WTC11 (cell line): ENCODE results near the gene CTIF. TPM values are rescaled to one million over a fixed set of nuclear protein-coding genes. Genes with fewer than 3 reads are reported as not detected.

Experiments
- ATAC-seq: fragments of 200-7000 bp; cut with Tn5 transposase; 2 replicates; pipeline ENCODE4 v1.10.0; 2021; ENCODE audit warnings: mild to moderate bottlenecking, moderate library complexity
- CTCF ChIA-PET: fragments of 300-600 bp; sonication (Branson Sonifier 250); formaldehyde crosslinking; loops from one replicate; lab custom pipeline; 2021; ENCODE audit warnings: antibody characterized with exemption; lab: Charles Lee
- POLR2A ChIA-PET: fragments of 350-600 bp; sonication (Branson Sonifier 250); formaldehyde crosslinking; loops from one replicate; lab custom pipeline; 2021; ENCODE audit warnings: antibody characterized with exemption; lab: Charles Lee
- DNase-seq: peaks from one replicate; pipeline ENCODE4 v3.0.0; 2021; ENCODE audit warnings: low spot score
- H3K27ac Mint-ChIP-seq: 2 replicates; pipeline ENCODE4 v1.8.0; 2021; ENCODE audit warnings: mixed read lengths
- H3K27me3 Mint-ChIP-seq: 2 replicates; pipeline ENCODE4 v1.8.0; 2021; ENCODE audit warnings: low read depth, mild to moderate bottlenecking, moderate library complexity, mixed read lengths
- H3K36me3 Mint-ChIP-seq: 2 replicates; pipeline ENCODE4 v1.8.0; 2021; ENCODE audit warnings: mixed read lengths
- H3K4me1 Mint-ChIP-seq: 2 replicates; pipeline ENCODE4 v1.8.0; 2022; ENCODE audit warnings: mixed read lengths
- H3K4me3 Mint-ChIP-seq: 2 replicates; pipeline ENCODE4 v1.8.0; 2021; ENCODE audit warnings: mild to moderate bottlenecking, moderate library complexity, mixed read lengths
- H3K9me3 Mint-ChIP-seq: 2 replicates; pipeline ENCODE4 v1.8.0; 2021; ENCODE audit warnings: mixed read lengths
- CREM ChIP-seq: sonication (generic); formaldehyde crosslinking; IDR thresholded peaks from 2 replicates; pipeline ENCODE4 v1.8.1; 2022; ENCODE audit warnings: mild to moderate bottlenecking, missing genetic modification reagents, moderate library complexity
- EMX1 ChIP-seq: fragments of 250-450 bp; sonication (Bioruptor Pico); IDR thresholded peaks from 2 replicates; pipeline ENCODE4 v1.8.0; 2021; ENCODE audit warnings: mild to moderate bottlenecking
- ETV6 ChIP-seq: sonication (generic); formaldehyde crosslinking; IDR thresholded peaks from 2 replicates; pipeline ENCODE4 v1.8.1; 2022; ENCODE audit warnings: mild to moderate bottlenecking, missing genetic modification reagents
- GABPB1 ChIP-seq: sonication (generic); formaldehyde crosslinking; IDR thresholded peaks from 2 replicates; pipeline ENCODE4 v1.8.1; 2023; ENCODE audit warnings: mild to moderate bottlenecking, missing genetic modification reagents
- GRHL2 ChIP-seq: fragments of 250-450 bp; sonication (Bioruptor Pico); IDR thresholded peaks from 2 replicates; pipeline ENCODE4 v1.8.0; 2022; ENCODE audit warnings: mild to moderate bottlenecking, moderate library complexity; ENCODE audit not compliant: insufficient replicate concordance, severe bottlenecking
- NFYB ChIP-seq: sonication (generic); formaldehyde crosslinking; conservative IDR thresholded peaks from 2 replicates; pipeline ENCODE4 v1.8.0; 2022; ENCODE audit warnings: low read depth, missing genetic modification reagents
- NR1H2 ChIP-seq: sonication (generic); formaldehyde crosslinking; IDR thresholded peaks from 2 replicates; pipeline ENCODE4 v1.9.0; 2021; ENCODE audit warnings: mild to moderate bottlenecking, moderate library complexity, missing genetic modification reagents
- PRRX2 ChIP-seq: fragments of 250-450 bp; sonication (Bioruptor Pico); IDR thresholded peaks from 2 replicates; pipeline ENCODE4 v1.8.0; 2021; ENCODE audit warnings: mild to moderate bottlenecking
- ZNF138 ChIP-seq: sonication (generic); formaldehyde crosslinking; conservative IDR thresholded peaks from 2 replicates; pipeline ENCODE4 v1.8.1; 2022; ENCODE audit warnings: mild to moderate bottlenecking, moderate library complexity, missing genetic modification reagents
- ZNF671 ChIP-seq: fragments of 250-450 bp; sonication (Bioruptor Pico); IDR thresholded peaks from 2 replicates; pipeline ENCODE4 v1.8.0; 2021; ENCODE audit warnings: mild to moderate bottlenecking
- total RNA-seq: library from RNA; stranded (reverse); gene quantifications from 3 replicates; pipeline ENCODE4 v1.2.3, GENCODE V29; 2021
- TF ChIP-seq, protein P1 (sequence below): sonication (generic); formaldehyde crosslinking; IDR thresholded peaks from 2 replicates; pipeline ENCODE4 v1.8.1; 2022; ENCODE audit warnings: low read depth, mild to moderate bottlenecking, moderate library complexity, missing genetic modification reagents, borderline replicate concordance
- TF ChIP-seq, protein P2 (sequence below): sonication (generic); formaldehyde crosslinking; conservative IDR thresholded peaks from 2 replicates; pipeline ENCODE4 v1.8.1; 2023; ENCODE audit warnings: mild to moderate bottlenecking, low read depth, missing genetic modification reagents, moderate library complexity
- TF ChIP-seq, protein P3 (sequence below): sonication (generic); formaldehyde crosslinking; IDR thresholded peaks from 2 replicates; pipeline ENCODE4 v1.8.0; 2022; ENCODE audit warnings: mild to moderate bottlenecking, missing genetic modification reagents
- TF ChIP-seq, protein P4 (sequence below): sonication (generic); formaldehyde crosslinking; IDR thresholded peaks from 2 replicates; pipeline ENCODE4 v1.8.0; 2022; ENCODE audit warnings: mild to moderate bottlenecking, missing genetic modification reagents
- TF ChIP-seq, protein P5 (sequence below): sonication (generic); formaldehyde crosslinking; IDR thresholded peaks from 2 replicates; pipeline ENCODE4 v1.8.1; 2022; ENCODE audit warnings: mild to moderate bottlenecking, missing genetic modification reagents, moderate library complexity, borderline replicate concordance

CTIF gene
- total RNA-seq, 1 experiment from 2014 or later: 28.5 TPM

DNA sequence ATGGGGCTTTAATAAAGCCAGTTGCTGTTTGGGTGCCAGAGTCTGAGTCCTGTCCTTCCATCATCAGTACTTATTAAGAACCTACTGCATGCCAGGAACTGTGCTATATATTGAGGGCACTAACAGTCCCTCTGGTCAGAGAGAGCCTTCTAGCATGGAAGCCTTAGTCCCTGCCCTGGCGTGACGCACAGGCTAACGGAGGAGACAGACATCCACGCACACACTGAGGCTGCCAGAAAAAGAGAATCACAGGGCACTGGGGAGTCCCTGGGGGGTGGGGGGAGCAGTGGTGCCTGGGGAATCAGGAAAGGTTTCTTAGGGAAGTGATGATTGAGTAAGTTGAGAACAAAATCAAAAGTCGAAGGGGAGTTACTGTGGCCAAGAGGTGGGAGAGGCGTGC lies 31.5 kb downstream of the CTIF start (continued):
- TF ChIP-seq GRHL2: no peak
- TF ChIP-seq, protein P1, sequence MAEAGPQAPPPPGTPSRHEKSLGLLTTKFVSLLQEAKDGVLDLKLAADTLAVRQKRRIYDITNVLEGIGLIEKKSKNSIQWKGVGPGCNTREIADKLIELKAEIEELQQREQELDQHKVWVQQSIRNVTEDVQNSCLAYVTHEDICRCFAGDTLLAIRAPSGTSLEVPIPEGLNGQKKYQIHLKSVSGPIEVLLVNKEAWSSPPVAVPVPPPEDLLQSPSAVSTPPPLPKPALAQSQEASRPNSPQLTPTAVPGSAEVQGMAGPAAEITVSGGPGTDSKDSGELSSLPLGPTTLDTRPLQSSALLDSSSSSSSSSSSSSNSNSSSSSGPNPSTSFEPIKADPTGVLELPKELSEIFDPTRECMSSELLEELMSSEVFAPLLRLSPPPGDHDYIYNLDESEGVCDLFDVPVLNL (CRISPR knock-in tag): no peak
- no peak for TF ChIP-seq ETV6 (CRISPR knock-in tag)
- TF ChIP-seq NR1H2 (CRISPR knock-in tag): no peak

DNA sequence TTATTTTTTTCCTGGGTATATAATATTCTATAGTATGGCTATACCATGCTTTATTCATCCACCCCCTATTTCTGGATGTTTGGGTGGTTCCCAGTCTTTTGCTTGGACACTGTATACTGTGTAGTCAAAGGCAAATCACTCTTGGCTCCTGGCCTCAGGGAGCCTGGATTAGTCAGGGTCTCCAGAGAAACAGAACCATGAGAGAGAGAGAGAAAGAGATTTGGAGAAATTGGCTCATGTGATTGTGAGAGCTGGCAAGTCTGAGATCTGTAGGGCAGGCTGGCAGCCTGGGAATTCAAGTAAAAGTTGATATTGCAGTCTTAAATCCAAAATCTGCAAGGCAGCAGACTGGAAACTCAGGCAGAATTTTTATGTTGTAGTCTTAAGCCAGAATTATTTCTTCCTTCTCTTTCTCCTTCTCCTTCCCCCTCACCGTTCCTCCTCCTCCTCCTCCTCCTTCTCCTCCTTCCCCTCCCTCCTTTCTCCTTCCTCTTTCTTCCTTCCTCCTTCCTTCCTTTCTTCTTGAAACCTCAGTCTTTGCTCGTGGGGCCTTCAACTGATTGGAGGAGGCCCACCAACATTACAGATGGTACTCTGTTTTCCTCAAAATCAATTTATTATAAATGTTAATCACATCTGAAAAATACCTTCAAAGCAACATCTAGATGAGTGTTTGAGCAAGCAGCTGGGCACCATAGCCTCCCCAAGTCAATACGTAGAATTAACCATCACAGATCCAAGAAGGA lies 33.0 kb downstream of the CTIF start:
- TF ChIP-seq ZNF138: no peak
- TF ChIP-seq, protein P2, sequence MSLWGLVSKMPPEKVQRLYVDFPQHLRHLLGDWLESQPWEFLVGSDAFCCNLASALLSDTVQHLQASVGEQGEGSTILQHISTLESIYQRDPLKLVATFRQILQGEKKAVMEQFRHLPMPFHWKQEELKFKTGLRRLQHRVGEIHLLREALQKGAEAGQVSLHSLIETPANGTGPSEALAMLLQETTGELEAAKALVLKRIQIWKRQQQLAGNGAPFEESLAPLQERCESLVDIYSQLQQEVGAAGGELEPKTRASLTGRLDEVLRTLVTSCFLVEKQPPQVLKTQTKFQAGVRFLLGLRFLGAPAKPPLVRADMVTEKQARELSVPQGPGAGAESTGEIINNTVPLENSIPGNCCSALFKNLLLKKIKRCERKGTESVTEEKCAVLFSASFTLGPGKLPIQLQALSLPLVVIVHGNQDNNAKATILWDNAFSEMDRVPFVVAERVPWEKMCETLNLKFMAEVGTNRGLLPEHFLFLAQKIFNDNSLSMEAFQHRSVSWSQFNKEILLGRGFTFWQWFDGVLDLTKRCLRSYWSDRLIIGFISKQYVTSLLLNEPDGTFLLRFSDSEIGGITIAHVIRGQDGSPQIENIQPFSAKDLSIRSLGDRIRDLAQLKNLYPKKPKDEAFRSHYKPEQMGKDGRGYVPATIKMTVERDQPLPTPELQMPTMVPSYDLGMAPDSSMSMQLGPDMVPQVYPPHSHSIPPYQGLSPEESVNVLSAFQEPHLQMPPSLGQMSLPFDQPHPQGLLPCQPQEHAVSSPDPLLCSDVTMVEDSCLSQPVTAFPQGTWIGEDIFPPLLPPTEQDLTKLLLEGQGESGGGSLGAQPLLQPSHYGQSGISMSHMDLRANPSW: no peak
- TF ChIP-seq NFYB (CRISPR knock-in tag): no peak
- TF ChIP-seq ZNF671 (CRISPR knock-in tag): no peak
- Mint-ChIP-seq H3K9me3 (peaks cover 18% of the 10 kb centered on the region), H3K27me3 (no peaks in the 10 kb centered on the region; the same call in 1 of the 2 replicates), H3K36me3 (peaks cover 14% of the 10 kb centered on the region), H3K27ac (no peak overlapping the region), H3K4me3 (no peak overlapping the region), H3K4me1 (peaks cover 29% of the 10 kb centered on the region)
- CTCF ChIA-PET: interaction anchor here (1.8 to 2.9 kb wide), 2 partner anchors 34 to 78 kb away, joined by 5 to 10 read pairs; no protein-coding TSS in a partner anchor
- ATAC-seq: no peak
- POLR2A ChIA-PET: no interaction called here
- no peak for DNase-seq

DNA sequence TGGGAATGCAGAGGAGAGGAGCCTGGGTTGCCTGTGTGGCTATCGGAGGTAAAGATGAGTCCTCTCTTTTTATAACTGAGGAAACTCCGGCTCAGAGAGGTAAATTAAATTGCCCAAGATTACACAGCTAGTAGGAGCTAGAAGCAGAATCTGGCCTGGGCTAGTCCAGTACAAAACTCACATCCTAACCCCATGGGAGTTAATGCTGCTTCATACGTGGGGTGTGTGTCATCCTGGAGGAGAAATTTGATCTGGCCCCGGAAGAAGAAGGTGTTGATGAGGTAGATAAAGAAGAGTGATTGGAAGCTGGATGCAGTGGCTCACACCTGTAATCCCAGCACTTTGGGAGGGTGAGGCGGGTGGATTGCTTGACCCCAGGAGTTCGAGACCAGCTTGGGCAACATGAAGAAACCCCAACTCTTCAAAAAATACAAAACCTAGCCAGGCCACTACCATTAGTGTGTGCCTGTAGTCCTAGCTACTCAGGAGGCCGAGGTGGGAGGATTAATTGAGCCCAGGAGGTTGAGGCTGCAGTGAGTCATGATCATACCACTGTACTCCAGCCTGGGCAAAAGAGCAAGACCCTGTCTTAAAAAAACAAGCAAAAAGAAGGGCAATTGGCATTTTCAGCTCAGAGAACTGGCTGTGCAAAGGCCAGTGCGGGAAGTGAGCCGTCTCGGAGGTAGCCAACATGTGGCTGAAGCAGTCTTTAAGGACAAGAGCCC lies 33.7 kb downstream of the CTIF start:
- H3K4me3 Mint-ChIP-seq: no peak overlapping the region
- H3K27ac Mint-ChIP-seq: no peak overlapping the region
- CTCF ChIA-PET: interaction anchor here (0.6 to 2.9 kb wide), 6 partner anchors 8 to 106 kb away, joined by 3 to 10 read pairs (median 6); no protein-coding TSS in a partner anchor
- peaks cover 29% of the 10 kb centered on the region for H3K4me1 Mint-ChIP-seq
- no peaks in the 10 kb centered on the region for H3K27me3 Mint-ChIP-seq
- ATAC-seq (no peak), DNase-seq (no peak)
- H3K36me3 Mint-ChIP-seq: peaks cover 14% of the 10 kb centered on the region
- peaks cover 15% of the 10 kb centered on the region for H3K9me3 Mint-ChIP-seq
- TF ChIP-seq, protein P3, sequence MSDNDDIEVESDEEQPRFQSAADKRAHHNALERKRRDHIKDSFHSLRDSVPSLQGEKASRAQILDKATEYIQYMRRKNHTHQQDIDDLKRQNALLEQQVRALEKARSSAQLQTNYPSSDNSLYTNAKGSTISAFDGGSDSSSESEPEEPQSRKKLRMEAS (CRISPR knock-in tag): no peak
- no peak for TF ChIP-seq CREM (CRISPR knock-in tag)
- TF ChIP-seq, all 79 proteins: peak for 0
- POLR2A ChIA-PET: no interaction called here

DNA sequence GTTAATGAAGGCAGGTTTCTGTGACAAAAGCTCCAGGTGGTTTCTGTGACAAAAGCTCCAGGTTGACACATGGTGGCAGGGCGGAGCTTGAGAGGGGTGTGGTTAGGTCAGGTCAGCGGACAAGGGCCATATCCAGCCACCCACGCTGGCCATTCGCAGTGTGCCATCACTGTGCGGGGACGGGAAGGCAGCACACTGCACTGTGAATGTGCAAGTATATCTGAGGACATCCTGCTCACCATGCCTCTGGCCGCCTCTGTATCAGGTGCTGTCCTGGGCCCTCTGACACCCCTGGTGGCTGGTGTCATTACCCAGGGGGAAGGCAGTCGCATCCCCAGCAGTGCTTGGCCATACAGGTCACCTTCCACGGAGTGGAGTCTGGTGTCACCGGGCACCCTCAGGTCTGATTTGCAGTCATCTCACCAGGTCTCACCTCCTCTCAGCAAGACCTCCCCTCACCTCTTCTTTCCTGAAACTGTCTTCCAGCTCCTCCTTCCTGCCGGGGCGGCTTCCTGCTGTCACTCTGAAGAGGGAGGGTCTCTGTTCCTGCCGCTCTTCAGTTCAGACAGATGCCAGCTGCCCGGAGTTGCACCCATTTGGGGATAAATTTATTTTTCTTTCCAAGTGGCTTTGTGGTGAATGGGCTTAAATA lies 34.9 kb downstream of the CTIF start:
- Mint-ChIP-seq H3K9me3 (peaks cover 15% of the 10 kb centered on the region), H3K36me3 (peaks cover 17% of the 10 kb centered on the region), H3K27me3 (no peaks in the 10 kb centered on the region), H3K27ac (no peak overlapping the region; the same call in 1 of the 2 replicates), H3K4me3 (no peak overlapping the region), H3K4me1 (peaks cover 29% of the 10 kb centered on the region)
- ATAC-seq: peak; percentile 88
- ChIA-PET POLR2A (no interaction called here), CTCF (interaction anchor here (0.6 to 2.9 kb wide), 7 partner anchors 9 to 76 kb away, joined by 3 to 10 read pairs (median 5); no protein-coding TSS in a partner anchor)
- peak; percentile 36 for DNase-seq
- no peak for TF ChIP-seq GABPB1
- TF ChIP-seq ETV6 (CRISPR knock-in tag): no peak
- TF ChIP-seq, protein P4, sequence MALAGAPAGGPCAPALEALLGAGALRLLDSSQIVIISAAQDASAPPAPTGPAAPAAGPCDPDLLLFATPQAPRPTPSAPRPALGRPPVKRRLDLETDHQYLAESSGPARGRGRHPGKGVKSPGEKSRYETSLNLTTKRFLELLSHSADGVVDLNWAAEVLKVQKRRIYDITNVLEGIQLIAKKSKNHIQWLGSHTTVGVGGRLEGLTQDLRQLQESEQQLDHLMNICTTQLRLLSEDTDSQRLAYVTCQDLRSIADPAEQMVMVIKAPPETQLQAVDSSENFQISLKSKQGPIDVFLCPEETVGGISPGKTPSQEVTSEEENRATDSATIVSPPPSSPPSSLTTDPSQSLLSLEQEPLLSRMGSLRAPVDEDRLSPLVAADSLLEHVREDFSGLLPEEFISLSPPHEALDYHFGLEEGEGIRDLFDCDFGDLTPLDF (CRISPR knock-in tag): no peak
- TF ChIP-seq, protein P2: no peak
- TF ChIP-seq, protein P5, sequence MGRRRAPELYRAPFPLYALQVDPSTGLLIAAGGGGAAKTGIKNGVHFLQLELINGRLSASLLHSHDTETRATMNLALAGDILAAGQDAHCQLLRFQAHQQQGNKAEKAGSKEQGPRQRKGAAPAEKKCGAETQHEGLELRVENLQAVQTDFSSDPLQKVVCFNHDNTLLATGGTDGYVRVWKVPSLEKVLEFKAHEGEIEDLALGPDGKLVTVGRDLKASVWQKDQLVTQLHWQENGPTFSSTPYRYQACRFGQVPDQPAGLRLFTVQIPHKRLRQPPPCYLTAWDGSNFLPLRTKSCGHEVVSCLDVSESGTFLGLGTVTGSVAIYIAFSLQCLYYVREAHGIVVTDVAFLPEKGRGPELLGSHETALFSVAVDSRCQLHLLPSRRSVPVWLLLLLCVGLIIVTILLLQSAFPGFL (CRISPR knock-in tag): no peak
- no peak for TF ChIP-seq EMX1 (CRISPR knock-in tag)
- TF ChIP-seq PRRX2: no peak
